ENCODE results near the gene CSAG3. TPM values are rescaled to one million over a fixed set of nuclear protein-coding genes. Genes with fewer than 3 reads are reported as not detected.
A peak's percentile ranks its signal among the peaks of the same experiment; 100 is the strongest.
"Not testable (repeated sequence)": the region's sequence is repeated elsewhere in the genome, so short reads cannot be mapped to it uniquely, and the experiment has no call there.

The CSAG3 gene
- total and polyA plus RNA-seq, 10 of the 15 experiments (the other 5 are each of a cell fraction or from before 2014, with no cell fraction given): 0.14 to 1.2 (median 0.40) TPM; not detected in 3

GRCh38 chrX:152787062-152787461 lies 28.0 kb downstream of the CSAG3 start:
- H3K4me2 ChIP-seq (ENCODE audit: control insufficient read depth, insufficient read depth); H2AFZ ChIP-seq (ENCODE audit: control insufficient read depth, low read depth, low read length); H3K36me3 ChIP-seq (ENCODE audit: control insufficient read depth in 2 of 2, insufficient read depth in 2 of 2, low read length in 1 of 2); RAD21 ChIA-PET (ENCODE audit: unreplicated experiment); H3K4me3 ChIP-seq; H3K9me3 ChIP-seq (replicated peaks; ENCODE audit: control insufficient read depth, insufficient read depth, low read length); H3K27ac ChIP-seq (ENCODE audit: control insufficient read depth, insufficient read depth); H4K20me1 ChIP-seq (ENCODE audit: control insufficient read depth, insufficient read depth); DNase-seq (ENCODE audit: low read depth, low spot score); intact Hi-C loops (cut with micrococcal nuclease; ENCODE audit: unreplicated experiment); BruUV-seq (replicated peaks); SMC1A ChIA-PET (ENCODE audit: uncharacterized antibody, unreplicated experiment); H3K4me1 ChIP-seq (ENCODE audit: control insufficient read depth, insufficient read depth, low read length); CTCF ChIA-PET; H3K79me2 ChIP-seq (ENCODE audit: control insufficient read depth, insufficient read depth, low read length); H3K27me3 ChIP-seq (replicated peaks in 1 of 2; ENCODE audit: control insufficient read depth in 2 of 2, insufficient read depth in 2 of 2, low read length in 1 of 2); H3K9ac ChIP-seq (ENCODE audit: control insufficient read depth, insufficient read depth, low read length); POLR2A ChIA-PET; in situ Hi-C loops (cut with MboI): not testable (repeated sequence)
- FAIRE-seq (peak; percentile 7), ATAC-seq (peak; percentile 92)
- WGBS (ENCODE audit: insufficient coverage, insufficient replicate concordance, low lambda C conversion rate, missing lambda C conversion rate): no CpG with 5 or more reads among the region's 3 CpGs

GRCh38 chrX:152798945-152799344 lies 39.9 kb downstream of the CSAG3 start:
- no peaks in the 10 kb centered on the region for H4K20me1 ChIP-seq (ENCODE audit: control insufficient read depth, insufficient read depth)
- no peak overlapping the region for H3K4me2 ChIP-seq (ENCODE audit: control insufficient read depth, insufficient read depth)
- TF ChIP-seq RELA (IDR thresholded peaks at IDR 0.05; ENCODE audit: borderline replicate concordance, partially characterized antibody) (no peak), ETV6 (conservative IDR thresholded peaks at IDR 0.05 in 1 of 2, IDR thresholded peaks at IDR 0.05 in 1 of 2; ENCODE audit: borderline replicate concordance in 1 of 2, low read depth in 1 of 2) (no peak), STAT3 (IDR thresholded peaks at IDR 0.05; ENCODE audit: low read depth, low read length) (no peak), KLF5 (IDR thresholded peaks at IDR 0.05; ENCODE audit: partially characterized antibody) (no peak), IKZF2 (IDR thresholded peaks at IDR 0.05) (no peak), ZNF687 (IDR thresholded peaks at IDR 0.05) (no peak), SP1 (IDR thresholded peaks at IDR 0.05; ENCODE audit: low read depth, low read length) (no peak), SPI1 (IDR thresholded peaks at IDR 0.05; ENCODE audit: borderline replicate concordance, insufficient read depth, low read depth, low read length) (no peak), TCF7 (IDR thresholded peaks at IDR 0.05; ENCODE audit: borderline replicate concordance) (no peak), BCL11A (IDR thresholded peaks at IDR 0.05; ENCODE audit: low read depth, low read length) (no peak), BHLHE40 (IDR thresholded peaks at IDR 0.05; ENCODE audit: borderline replicate concordance in 1 of 2, low read depth in 2 of 2, low read length in 1 of 2) (no peak), JUNB (IDR thresholded peaks at IDR 0.05) (no peak), ZNF274 (IDR thresholded peaks at IDR 0.05; ENCODE audit: insufficient read depth, insufficient read length) (no peak), MTA2 (IDR thresholded peaks at IDR 0.05; ENCODE audit: low read depth) (no peak), NFXL1 (IDR thresholded peaks at IDR 0.05; ENCODE audit: borderline replicate concordance) (no peak), CBFB (IDR thresholded peaks at IDR 0.05; ENCODE audit: low read depth) (no peak), ZBED1 (IDR thresholded peaks at IDR 0.05; ENCODE audit: borderline replicate concordance) (no peak)
- H3K27ac ChIP-seq (ENCODE audit: control insufficient read depth, insufficient read depth): no peak overlapping the region
- ChIA-PET RAD21 (ENCODE audit: unreplicated experiment) (no interaction called here), SMC1A (ENCODE audit: uncharacterized antibody, unreplicated experiment) (interaction anchor here (1.2 kb wide), 1 partner anchor 19 kb away, joined by 3 read pairs; no protein-coding TSS in a partner anchor), POLR2A (no interaction called here), CTCF (interaction anchor here (1.0 kb wide), 1 partner anchor 15 kb away, joined by 3 read pairs; no protein-coding TSS in a partner anchor)
- no peak for ATAC-seq
- H3K9ac ChIP-seq (ENCODE audit: control insufficient read depth, insufficient read depth, low read length): no peak overlapping the region
- no peaks in the 10 kb centered on the region for H3K9me3 ChIP-seq (replicated peaks; ENCODE audit: control insufficient read depth, insufficient read depth, low read length)
- in situ Hi-C loops (cut with MboI): no loop called here
- no peaks in the 10 kb centered on the region for H3K79me2 ChIP-seq (ENCODE audit: control insufficient read depth, insufficient read depth, low read length)
- no peaks in the 10 kb centered on the region for H3K36me3 ChIP-seq (ENCODE audit: control insufficient read depth in 2 of 2, insufficient read depth in 2 of 2, low read length in 1 of 2)
- no peaks in the 10 kb centered on the region for H3K4me1 ChIP-seq (ENCODE audit: control insufficient read depth, insufficient read depth, low read length)
- DNase-seq (ENCODE audit: low read depth, low spot score): no peak
- intact Hi-C loops (cut with micrococcal nuclease; ENCODE audit: unreplicated experiment): no loop called here
- BruUV-seq (replicated peaks): no TSS peak
- no peak overlapping the region for H2AFZ ChIP-seq (ENCODE audit: control insufficient read depth, low read depth, low read length)
- 33% methylated on average over 1 of the region's 1 CpG for WGBS (ENCODE audit: insufficient coverage, insufficient replicate concordance, low lambda C conversion rate, missing lambda C conversion rate)
- FAIRE-seq: no peak
- no peak overlapping the region for H3K4me3 ChIP-seq
- no peaks in the 10 kb centered on the region for H3K27me3 ChIP-seq (replicated peaks in 1 of 2; ENCODE audit: control insufficient read depth in 2 of 2, insufficient read depth in 2 of 2, low read length in 1 of 2)
